COLO668 (cell line): Measurements from ENCODE around the gene MEX3D.

ENCODE experiments used
- DNase-seq: peaks from one replicate; lab custom pipeline; 2025; ENCODE audit not compliant: unreplicated experiment; lab: John Stamatoyannopoulos, UW

MEX3D gene

GRCh38 chr19:1568320-1569019 lies at the start of gene MEX3D:
Gene MEX3D, minus strand, starts transcription at chr19:1568325. Its CDS starts 267 bp downstream, at chr19:1568058.
- DNase-seq: peak; percentile 92

GRCh38 chr19:1616875-1617274 lies 48.8 kb upstream of the MEX3D start:
- no peak for DNase-seq

- DNase-seq: no peak
These were observed 48.3 kb upstream of the MEX3D start for GRCh38 chr19:1616396-1616795.

GRCh38 chr19:1615156-1615765 lies 47.1 kb upstream of the MEX3D start:
- DNase-seq: no peak

GRCh38 chr19:1613808-1614570 lies 45.9 kb upstream of the MEX3D start:
- no peak for DNase-seq

GRCh38 chr19:1613146-1613545 lies 45.0 kb upstream of the MEX3D start:
- DNase-seq: no peak

- DNase-seq: no peak
These were observed 44.3 kb upstream of the MEX3D start for GRCh38 chr19:1612114-1613086.

GRCh38 chr19:1611353-1611752 lies 43.2 kb upstream of the MEX3D start:
- DNase-seq: no peak

GRCh38 chr19:1610579-1610978 lies 42.5 kb upstream of the MEX3D start:
- DNase-seq: no peak

GRCh38 chr19:1609680-1610474 lies 41.8 kb upstream of the MEX3D start:
- no peak for DNase-seq

- DNase-seq: no peak
These were observed 40.9 kb upstream of the MEX3D start for GRCh38 chr19:1609103-1609396.

GRCh38 chr19:1608359-1609102 lies 40.4 kb upstream of the MEX3D start:
- no peak for DNase-seq

- no peak for DNase-seq
These were observed 38.1 kb upstream of the MEX3D start for GRCh38 chr19:1606138-1606651.

GRCh38 chr19:1605236-1606137 lies 37.4 kb upstream of the MEX3D start, which contains the start of gene UQCR11:
Gene UQCR11, minus strand, starts transcription at chr19:1605462. Its CDS starts 53 bp downstream, at chr19:1605409.
- DNase-seq: peak; percentile 94

- no peak for DNase-seq
These were observed 34.1 kb upstream of the MEX3D start for GRCh38 chr19:1602091-1602707.

- DNase-seq: no peak
These were observed 33.5 kb upstream of the MEX3D start for GRCh38 chr19:1601613-1602064.

GRCh38 chr19:1599460-1599846 lies 31.3 kb upstream of the MEX3D start:
- no peak for DNase-seq
